ENCODE measurements around the gene CREBBP.

CREBBP gene

GRCh38 chr16:3732171-3732570 lies 148.3 kb downstream of the CREBBP start:
- no peak overlapping the region for H3K4me3 ChIP-seq (ENCODE audit: severe bottlenecking)
- no peak overlapping the region for H3K27ac ChIP-seq (ENCODE audit: poor library complexity, severe bottlenecking)
- TF ChIP-seq CTCF (IDR thresholded peaks at IDR 0.05; ENCODE audit: poor library complexity, severe bottlenecking), result no peak
- peaks cover 50% of the 10 kb centered on the region for H3K36me3 ChIP-seq (ENCODE audit: low read depth)
- H3K27me3 ChIP-seq (ENCODE audit: insufficient read depth, poor library complexity, severe bottlenecking), result no peaks in the 10 kb centered on the region
- DNase-seq (ENCODE audit: low spot score) (no peak), ATAC-seq (ENCODE audit: low read depth) (no peak)
- no peaks in the 10 kb centered on the region for H3K4me1 ChIP-seq (ENCODE audit: insufficient read depth, poor library complexity, severe bottlenecking)
- no peaks in the 10 kb centered on the region for H3K9me3 ChIP-seq (ENCODE audit: severe bottlenecking)

GRCh38 chr16:3731126-3731935 lies 149.2 kb downstream of the CREBBP start:
- no peak for TF ChIP-seq CTCF (IDR thresholded peaks at IDR 0.05; ENCODE audit: poor library complexity, severe bottlenecking)
- Histone ChIP-seq H3K27ac (ENCODE audit: poor library complexity, severe bottlenecking) (no peak overlapping the region), H3K36me3 (ENCODE audit: low read depth) (peaks cover 46% of the 10 kb centered on the region), H3K4me3 (ENCODE audit: severe bottlenecking) (no peak overlapping the region), H3K4me1 (ENCODE audit: insufficient read depth, poor library complexity, severe bottlenecking) (no peaks in the 10 kb centered on the region), H3K27me3 (ENCODE audit: insufficient read depth, poor library complexity, severe bottlenecking) (no peaks in the 10 kb centered on the region), H3K9me3 (ENCODE audit: severe bottlenecking) (no peaks in the 10 kb centered on the region)
- no peak for ATAC-seq (ENCODE audit: low read depth)
- no peak for DNase-seq (ENCODE audit: low spot score)

GRCh38 chr16:3730161-3731125 lies 150.1 kb downstream of the CREBBP start:
- no peak for ATAC-seq (ENCODE audit: low read depth)
- no peaks in the 10 kb centered on the region for H3K4me1 ChIP-seq (ENCODE audit: insufficient read depth, poor library complexity, severe bottlenecking)
- no peak overlapping the region for H3K4me3 ChIP-seq (ENCODE audit: severe bottlenecking)
- no peaks in the 10 kb centered on the region for H3K9me3 ChIP-seq (ENCODE audit: severe bottlenecking)
- no peak for DNase-seq (ENCODE audit: low spot score)
- H3K36me3 ChIP-seq (ENCODE audit: low read depth), result peaks cover 37% of the 10 kb centered on the region
- no peak overlapping the region for H3K27ac ChIP-seq (ENCODE audit: poor library complexity, severe bottlenecking)
- no peak for TF ChIP-seq CTCF (IDR thresholded peaks at IDR 0.05; ENCODE audit: poor library complexity, severe bottlenecking)
- no peaks in the 10 kb centered on the region for H3K27me3 ChIP-seq (ENCODE audit: insufficient read depth, poor library complexity, severe bottlenecking)

- H3K9me3 ChIP-seq (ENCODE audit: severe bottlenecking), result no peaks in the 10 kb centered on the region
Measured at GRCh38 chr16:3729161-3730112, 151.1 kb downstream of the CREBBP start.

More at GRCh38 chr16:3729161-3730112, 151.1 kb downstream of the CREBBP start:
- Histone ChIP-seq H3K4me3 (ENCODE audit: severe bottlenecking) (no peak overlapping the region), H3K36me3 (ENCODE audit: low read depth) (peaks cover 27% of the 10 kb centered on the region), H3K4me1 (ENCODE audit: insufficient read depth, poor library complexity, severe bottlenecking) (no peaks in the 10 kb centered on the region), H3K27ac (ENCODE audit: poor library complexity, severe bottlenecking) (no peak overlapping the region), H3K27me3 (ENCODE audit: insufficient read depth, poor library complexity, severe bottlenecking) (no peaks in the 10 kb centered on the region)
- TF ChIP-seq CTCF (IDR thresholded peaks at IDR 0.05; ENCODE audit: poor library complexity, severe bottlenecking), result no peak
- no peak for ATAC-seq (ENCODE audit: low read depth)
- DNase-seq (ENCODE audit: low spot score), result no peak

Measured in RWPE2 (cell line).